Measurements from ENCODE around the gene BSDC1.

Gene BSDC1

DNA sequence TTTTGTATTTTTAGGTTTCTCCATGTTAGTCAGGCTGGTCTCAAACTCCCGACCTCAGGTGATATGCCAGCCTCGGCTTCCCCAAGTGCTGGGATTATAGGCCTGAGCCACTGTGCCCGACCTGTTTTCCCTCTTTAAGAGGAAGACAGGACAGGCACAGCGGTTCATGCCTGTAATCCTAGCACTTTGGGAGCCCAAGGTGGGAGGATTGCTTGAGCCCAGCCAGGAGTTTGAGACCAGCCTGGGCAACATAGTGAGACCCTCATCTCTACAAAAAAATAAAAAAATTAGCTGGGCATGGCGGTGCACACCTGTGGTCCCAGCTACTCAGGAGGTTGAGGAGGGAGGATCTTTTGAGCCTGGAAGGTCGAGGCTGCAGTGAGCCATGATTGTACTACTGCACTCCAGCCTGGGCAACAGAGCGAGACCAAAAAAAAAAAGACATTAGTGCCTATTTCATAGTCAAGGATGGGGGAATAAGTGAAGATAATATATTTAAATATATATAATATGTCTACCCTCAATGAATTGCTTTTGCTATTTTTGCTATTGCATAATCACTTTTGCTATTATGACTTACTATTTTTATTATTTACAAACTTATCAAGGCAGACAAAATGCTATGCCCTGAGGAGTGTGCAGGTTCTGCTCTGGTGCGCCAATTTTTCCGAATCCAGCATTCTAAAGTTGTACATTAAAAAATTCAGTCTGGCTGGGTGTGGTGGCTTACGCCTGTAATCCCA, 75.9 kb downstream of the BSDC1 start:
- TF ChIP-seq, protein P1, sequence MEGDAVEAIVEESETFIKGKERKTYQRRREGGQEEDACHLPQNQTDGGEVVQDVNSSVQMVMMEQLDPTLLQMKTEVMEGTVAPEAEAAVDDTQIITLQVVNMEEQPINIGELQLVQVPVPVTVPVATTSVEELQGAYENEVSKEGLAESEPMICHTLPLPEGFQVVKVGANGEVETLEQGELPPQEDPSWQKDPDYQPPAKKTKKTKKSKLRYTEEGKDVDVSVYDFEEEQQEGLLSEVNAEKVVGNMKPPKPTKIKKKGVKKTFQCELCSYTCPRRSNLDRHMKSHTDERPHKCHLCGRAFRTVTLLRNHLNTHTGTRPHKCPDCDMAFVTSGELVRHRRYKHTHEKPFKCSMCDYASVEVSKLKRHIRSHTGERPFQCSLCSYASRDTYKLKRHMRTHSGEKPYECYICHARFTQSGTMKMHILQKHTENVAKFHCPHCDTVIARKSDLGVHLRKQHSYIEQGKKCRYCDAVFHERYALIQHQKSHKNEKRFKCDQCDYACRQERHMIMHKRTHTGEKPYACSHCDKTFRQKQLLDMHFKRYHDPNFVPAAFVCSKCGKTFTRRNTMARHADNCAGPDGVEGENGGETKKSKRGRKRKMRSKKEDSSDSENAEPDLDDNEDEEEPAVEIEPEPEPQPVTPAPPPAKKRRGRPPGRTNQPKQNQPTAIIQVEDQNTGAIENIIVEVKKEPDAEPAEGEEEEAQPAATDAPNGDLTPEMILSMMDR (IDR thresholded peaks at IDR 0.05; ENCODE audit: control insufficient read depth, insufficient read depth, low read depth, low read length, missing control alignments): no peak

DNA sequence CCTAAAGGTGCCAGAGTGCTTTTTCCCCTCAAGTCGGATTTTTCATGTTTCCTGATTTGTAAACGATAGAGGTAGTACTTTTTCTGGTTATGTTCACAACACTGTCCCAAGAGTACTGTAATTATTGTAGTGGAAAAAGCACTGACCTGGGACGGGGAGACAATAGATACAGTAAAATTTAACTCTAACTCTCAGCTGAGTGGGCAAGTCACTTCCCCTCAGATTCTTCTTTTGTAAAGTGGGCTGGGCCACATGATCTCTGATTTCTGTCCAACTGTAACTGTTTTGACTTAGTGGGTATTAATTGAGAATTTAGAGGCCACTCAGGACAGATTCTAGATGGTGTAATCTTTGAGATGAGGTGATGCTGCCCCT, 77.4 kb downstream of the BSDC1 start:
- TF ChIP-seq, protein P1 (IDR thresholded peaks at IDR 0.05; ENCODE audit: control insufficient read depth, insufficient read depth, low read depth, low read length, missing control alignments): no peak
- H3K4me3 ChIP-seq (ENCODE audit: control insufficient read depth, low read depth, low read length): no peak overlapping the region
- DNase-seq (ENCODE audit: low read depth): no peak

More for the DNA sequence above, 75.9 kb downstream of the BSDC1 start:
- H3K4me3 ChIP-seq (ENCODE audit: control insufficient read depth, low read depth, low read length): no peak overlapping the region
- no peak for DNase-seq (ENCODE audit: low read depth)

Data from AG09309 (cell line).